Fibroblast of mammary gland (primary cell): ENCODE measurements around the gene CDCA3.

ENCODE experiments used
- DNase-seq: peaks from one replicate; pipeline ENCODE4 v3.0.0-alpha.2; 2010; ENCODE audit warnings: low read depth
- H3K4me3 ChIP-seq: 2 replicates; pipeline ENCODE4 v1.5.1; 2011; ENCODE audit warnings: low read depth, mild to moderate bottlenecking, low read length, moderate library complexity; ENCODE audit not compliant: control insufficient read depth
- TF ChIP-seq, protein P1 (sequence below): conservative IDR thresholded peaks from 2 replicates; pipeline ENCODE4 v1.5.1; 2011; ENCODE audit warnings: low read depth, low read length, inconsistent platforms; ENCODE audit not compliant: control insufficient read depth, insufficient read depth

The CDCA3 gene

GRCh38 chr12:6836851-6837250, 14.2 kb downstream of the CDCA3 start:
- no peak overlapping the region for H3K4me3 ChIP-seq
- TF ChIP-seq, protein P1, sequence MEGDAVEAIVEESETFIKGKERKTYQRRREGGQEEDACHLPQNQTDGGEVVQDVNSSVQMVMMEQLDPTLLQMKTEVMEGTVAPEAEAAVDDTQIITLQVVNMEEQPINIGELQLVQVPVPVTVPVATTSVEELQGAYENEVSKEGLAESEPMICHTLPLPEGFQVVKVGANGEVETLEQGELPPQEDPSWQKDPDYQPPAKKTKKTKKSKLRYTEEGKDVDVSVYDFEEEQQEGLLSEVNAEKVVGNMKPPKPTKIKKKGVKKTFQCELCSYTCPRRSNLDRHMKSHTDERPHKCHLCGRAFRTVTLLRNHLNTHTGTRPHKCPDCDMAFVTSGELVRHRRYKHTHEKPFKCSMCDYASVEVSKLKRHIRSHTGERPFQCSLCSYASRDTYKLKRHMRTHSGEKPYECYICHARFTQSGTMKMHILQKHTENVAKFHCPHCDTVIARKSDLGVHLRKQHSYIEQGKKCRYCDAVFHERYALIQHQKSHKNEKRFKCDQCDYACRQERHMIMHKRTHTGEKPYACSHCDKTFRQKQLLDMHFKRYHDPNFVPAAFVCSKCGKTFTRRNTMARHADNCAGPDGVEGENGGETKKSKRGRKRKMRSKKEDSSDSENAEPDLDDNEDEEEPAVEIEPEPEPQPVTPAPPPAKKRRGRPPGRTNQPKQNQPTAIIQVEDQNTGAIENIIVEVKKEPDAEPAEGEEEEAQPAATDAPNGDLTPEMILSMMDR, result no peak
- DNase-seq, result no peak

- H3K4me3 ChIP-seq, result no peak overlapping the region
- TF ChIP-seq, protein P1, result no peak
- DNase-seq, result no peak
Measured at GRCh38 chr12:6834873-6835272, 16.2 kb downstream of the CDCA3 start.

DNA sequence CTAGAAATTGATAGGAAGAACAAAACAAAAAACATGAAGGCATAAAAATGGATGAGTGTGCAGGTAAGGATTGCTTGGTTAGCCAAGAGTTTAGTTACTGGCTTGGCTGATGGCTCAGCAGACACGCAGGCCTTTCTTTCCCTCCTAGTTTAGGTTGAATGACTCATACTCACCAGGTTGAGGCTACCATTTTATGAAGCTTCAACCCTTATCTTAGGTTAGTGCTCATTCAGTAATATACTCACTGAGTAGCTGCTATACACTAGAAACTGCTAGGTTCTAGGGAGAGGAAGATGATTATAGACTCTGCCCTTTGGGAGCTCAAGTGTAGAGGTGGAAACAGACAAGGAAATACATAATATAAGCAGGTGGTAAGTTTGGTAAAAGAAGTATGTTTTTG, 16.8 kb downstream of the CDCA3 start:
- H3K4me3 ChIP-seq, result no peak overlapping the region
- TF ChIP-seq, protein P1, result no peak
- no peak for DNase-seq

DNA sequence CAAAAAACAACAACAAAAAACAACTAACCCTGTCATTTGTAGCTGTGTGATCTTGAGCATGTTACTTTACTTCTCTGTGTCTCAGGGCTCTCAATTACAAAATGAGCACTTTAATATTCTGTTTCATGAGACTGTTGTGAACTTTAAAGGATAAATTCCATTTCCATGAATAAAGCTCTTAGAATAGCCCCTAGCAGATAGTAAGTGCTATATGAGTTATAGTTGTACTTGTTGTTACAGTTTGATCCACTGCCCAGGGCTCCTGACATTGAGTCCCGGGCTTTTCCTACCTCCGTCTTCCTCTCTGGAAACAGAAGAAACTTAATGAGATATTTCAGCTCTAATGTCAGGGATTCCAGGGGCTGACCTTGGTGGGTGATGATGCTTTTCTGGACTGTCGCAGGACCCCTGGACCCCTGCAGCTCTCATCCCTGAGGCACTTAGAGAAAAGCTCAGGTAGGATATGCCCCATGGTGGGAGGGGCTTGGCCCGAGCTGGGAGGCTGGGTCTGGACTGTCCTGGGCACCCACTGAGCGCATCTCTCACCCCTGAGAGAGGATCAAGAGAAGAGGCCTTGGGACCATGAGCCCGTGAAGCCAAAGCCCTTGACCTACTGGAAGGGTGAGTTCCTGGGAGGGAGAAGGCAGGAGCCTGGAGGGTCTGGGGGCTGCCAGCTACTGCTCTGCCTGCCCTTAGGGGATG, 17.7 kb downstream of the CDCA3 start:
- no peak overlapping the region for H3K4me3 ChIP-seq
- TF ChIP-seq, protein P1, result no peak
- DNase-seq, result no peak

DNA sequence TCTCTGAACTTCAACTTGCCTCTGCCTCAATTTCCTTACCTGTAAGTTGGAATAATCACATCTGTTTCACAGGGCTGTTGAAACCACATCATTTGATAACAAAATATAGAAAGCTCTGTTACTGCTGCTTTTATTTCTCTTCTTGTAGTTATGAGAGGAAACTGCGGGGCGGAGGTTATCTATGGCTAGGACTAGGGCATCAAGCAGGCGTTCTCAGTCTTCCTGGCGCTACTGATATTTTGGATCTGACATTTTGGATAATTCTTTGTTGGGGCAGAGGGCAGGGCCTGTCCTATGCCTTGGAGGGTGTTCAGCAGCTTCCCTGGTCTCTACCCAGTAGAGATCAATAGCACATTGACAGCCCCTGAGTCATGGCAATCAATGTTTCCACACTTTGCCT, 19.0 kb downstream of the CDCA3 start:
- no peak overlapping the region for H3K4me3 ChIP-seq
- TF ChIP-seq, protein P1, result no peak
- DNase-seq, result no peak

GRCh38 chr12:6831450-6831995, 19.6 kb downstream of the CDCA3 start:
- TF ChIP-seq, protein P1, result no peak
- no peak overlapping the region for H3K4me3 ChIP-seq

GRCh38 chr12:6830999-6831398, 20.1 kb downstream of the CDCA3 start:
- no peak for DNase-seq
- no peak overlapping the region for H3K4me3 ChIP-seq
- TF ChIP-seq, protein P1, result no peak

More at GRCh38 chr12:6831450-6831995, 19.6 kb downstream of the CDCA3 start:
- DNase-seq, result no peak
